CD4-positive, alpha-beta T cell treated with Interleukin-12 subunit alpha and Interleukin-12 subunit beta, for 1 hour (primary cell): Measurements from ENCODE around the gene CRIM1.

Experiments used
- DNase-seq: peaks from one replicate; pipeline ENCODE4 v3.0.0-alpha.2; 2020

CRIM1 gene

DNA sequence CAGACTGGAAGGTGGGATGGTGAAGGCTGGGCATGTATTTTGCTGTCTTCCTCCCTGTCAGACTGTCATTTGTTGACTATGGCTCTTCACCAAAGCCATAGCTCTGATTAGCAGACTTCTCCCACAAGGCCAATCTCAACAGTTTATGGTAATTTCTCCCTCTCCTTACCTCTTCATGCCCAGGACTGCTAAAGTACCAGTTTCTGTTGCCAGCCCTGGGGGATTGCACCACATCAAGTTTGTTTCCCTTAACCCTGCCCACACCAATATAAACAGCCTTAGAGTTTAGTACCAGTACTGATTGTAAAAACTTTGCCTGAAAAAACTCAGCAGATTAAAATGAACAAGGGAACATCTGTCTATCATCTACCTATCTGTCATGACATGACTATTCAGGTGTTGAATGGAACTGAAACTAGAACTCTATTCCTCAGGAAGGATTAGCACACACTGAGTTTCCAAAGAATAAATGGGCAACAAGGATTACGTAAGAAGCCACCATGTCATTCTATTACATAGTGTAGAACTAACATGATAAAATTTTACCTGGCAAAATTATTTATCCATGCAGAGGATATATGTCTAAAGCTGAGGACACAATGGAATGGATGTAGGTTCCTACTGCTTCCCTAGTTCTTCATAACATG is 228.7 kb downstream of the CRIM1 start:
- DNase-seq = no peak

DNA sequence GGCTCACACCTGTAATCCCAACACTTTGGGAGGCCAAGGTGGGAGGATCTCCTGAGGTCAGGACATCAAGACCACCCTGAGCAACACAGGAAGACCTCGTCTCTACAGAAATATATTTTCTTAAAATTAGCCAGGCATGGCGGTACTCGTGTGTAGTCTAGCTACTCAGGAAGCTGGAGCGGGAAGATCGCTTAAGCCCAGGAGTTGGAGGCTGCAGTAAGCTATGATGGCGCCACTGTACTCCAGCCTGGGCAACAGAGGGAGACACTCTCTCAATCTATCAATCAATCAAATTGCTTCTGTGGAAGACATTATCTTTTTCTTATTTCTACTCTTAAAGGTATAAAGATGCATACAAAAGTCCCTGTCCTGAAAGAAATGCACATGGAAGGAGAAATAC is 231.1 kb downstream of the CRIM1 start:
- DNase-seq = no peak

DNA sequence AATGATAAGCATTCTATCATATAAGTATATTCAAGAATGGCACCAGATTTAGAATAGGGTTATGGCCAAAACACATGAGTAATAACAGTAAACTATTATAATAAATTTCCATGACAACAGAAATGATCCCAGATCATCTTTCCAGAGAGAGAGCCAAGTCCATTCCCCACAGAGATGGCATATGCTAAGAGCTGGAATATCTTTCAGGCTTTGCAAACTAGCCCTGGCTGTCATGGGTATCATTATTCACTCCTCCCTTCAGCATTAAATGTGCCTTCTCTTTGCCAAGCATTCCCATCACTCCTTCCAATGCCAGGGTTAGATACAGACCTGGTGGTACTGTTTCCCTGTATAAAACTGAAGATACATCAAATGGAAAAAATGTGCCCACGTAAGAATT is 231.5 kb downstream of the CRIM1 start:
- no peak for DNase-seq

DNA sequence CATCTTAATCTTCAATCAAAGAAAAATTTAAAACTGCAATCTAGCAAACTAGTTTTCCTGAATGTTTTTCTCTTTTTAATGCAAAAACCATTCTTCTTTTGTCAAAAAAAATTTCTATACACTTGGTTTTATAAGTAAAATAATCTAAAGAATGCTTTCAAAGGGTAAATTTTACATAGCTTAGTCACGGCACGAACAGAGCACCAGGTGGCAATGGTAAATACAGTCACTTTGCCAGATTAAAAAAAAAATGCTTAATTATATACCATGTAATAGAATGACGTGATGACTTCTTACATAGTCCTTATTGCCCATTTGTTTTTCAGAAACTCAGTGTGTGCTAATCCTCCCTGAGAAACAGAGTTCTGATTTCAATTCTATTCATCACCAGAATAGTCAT is 232.0 kb downstream of the CRIM1 start:
- DNase-seq = no peak

DNA sequence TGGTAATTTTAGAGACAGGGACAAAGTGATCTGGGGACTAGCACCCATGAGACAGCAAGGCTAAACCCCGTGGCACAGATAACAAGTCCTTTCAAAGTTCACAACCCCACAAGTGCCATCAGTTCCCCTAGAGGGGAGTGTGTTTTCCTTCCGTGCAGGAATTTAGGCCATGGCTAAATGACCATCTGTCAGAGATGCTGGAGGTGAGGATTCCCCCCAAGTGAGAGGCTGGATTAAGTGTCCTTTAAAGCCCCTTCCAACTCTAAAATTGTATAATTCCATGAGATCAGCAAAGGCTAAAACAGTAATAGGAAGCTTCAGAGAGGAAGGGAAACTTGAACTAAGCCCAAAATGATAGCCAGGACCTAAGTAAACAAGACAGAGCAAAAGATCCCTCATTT is 233.7 kb downstream of the CRIM1 start:
- DNase-seq = no peak

DNA sequence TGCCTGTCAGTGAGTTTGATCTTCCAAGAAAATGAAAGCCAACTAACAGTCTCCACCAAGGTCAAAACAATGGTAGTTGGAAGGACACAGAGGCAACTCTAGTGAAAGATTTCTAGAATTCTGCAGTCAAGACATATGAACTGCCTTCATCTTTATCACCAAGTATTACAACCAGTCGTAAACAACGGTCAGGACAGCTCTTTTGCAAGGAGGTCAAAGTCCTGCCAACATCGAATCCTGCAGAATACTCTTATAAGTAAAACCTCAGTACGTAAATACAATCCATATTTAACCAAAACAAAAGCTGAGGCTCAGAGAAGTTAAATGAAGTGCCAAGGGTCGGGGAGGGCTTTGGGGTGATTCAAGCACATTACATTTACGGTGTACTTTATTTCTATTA is 239.3 kb downstream of the CRIM1 start:
- DNase-seq = no peak

DNA sequence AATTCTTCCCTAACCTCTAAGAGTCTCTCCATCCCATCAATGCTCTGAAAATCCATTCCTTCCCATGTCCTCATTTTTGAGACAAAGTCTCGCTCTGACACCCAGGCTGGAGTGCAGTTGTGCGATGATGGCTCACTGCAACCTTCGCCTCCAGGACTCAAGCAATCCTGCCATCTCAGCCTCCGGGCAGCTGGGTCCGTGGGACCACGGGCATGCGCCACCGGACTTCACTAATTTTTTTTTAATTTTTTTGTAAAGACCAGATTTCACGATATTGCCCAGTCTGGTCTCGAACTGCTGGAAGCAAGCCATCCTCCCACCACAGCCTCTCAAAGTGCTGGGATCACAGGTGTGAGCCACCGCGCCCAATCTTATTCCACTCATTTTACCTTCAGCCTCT is 240.8 kb downstream of the CRIM1 start:
- DNase-seq = no peak

DNA sequence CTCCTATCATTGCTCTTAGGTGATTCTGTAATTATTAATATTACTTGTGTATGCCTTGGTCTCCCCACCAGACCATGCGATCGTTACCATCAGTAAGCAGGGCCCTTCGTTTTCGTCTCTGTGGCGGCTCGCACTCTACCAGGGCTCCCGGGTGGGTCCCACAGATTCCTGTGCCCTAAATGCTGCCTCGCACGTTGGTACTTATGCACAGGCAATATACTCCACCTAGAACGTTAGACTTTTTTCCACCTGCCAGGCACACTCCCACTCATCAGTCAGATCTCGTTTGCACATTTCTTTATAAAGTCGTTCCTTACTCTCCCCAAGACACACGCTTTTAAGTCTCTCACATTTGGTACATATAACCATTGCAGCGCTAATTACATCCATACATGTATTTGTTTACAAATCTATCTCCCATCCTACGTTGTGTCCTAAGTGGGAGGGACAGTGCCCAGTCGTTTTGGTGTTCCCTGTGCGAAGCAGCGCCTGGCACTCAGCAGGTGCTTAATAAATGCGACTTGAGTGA is 241.5 kb downstream of the CRIM1 start:
- no peak for DNase-seq

DNA sequence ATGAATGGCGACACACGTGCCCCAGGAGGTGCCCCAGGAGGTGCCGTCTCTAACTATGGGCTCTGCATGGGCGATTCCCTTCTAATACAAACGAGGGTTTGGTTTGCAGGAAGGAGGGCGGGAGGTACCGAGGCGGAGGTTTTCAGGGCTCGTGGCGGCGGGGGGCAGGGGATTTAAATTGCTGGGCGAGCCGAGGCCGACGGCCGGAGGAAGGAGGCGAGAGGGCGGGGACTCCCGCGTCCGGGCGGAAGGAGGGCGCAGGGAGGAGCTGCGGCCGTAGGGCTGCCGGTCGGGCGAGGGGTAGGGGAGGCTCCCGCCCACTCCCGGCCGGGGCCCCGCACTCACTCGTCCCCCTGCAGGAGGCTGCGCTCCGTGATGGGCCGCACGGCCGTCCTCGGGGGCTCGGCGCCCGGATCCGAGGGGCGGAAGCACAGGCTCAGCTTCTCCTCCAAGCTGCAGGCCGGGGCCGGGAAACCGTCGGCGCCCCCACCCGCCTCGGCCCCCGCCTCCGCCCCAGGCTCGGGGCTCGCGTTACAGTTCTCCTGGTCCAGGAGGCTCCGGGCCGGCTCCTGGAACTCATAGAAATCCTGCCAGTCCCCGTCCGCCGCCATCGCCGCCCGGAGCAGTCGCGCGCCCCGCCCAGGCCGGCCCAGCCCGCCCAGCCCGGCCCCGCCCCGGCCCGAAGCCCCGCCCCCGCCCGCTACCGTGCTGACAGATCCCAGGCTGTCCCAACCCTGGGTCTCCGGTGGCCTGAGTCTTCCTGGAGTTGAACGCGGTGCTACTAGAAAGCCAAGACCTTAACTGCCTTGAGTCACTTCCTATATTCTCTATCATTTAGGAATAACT is 242.2 kb downstream of the CRIM1 start, which contains the start of gene FEZ2:
TSS of gene FEZ2 (minus strand) at position 637 of the 846 bp plus-strand sequence. CDS start at position 611, 26 bp downstream.
- peak; percentile 62 for DNase-seq
